Ecto neural progenitor cell (in vitro differentiated cells): ENCODE measurements around the gene ARHGEF28.

Experiments
- DNase-seq: peaks from one replicate; pipeline ENCODE4 v3.0.0-alpha.2; 2018; ENCODE audit warnings: low spot score

ARHGEF28 gene

DNA sequence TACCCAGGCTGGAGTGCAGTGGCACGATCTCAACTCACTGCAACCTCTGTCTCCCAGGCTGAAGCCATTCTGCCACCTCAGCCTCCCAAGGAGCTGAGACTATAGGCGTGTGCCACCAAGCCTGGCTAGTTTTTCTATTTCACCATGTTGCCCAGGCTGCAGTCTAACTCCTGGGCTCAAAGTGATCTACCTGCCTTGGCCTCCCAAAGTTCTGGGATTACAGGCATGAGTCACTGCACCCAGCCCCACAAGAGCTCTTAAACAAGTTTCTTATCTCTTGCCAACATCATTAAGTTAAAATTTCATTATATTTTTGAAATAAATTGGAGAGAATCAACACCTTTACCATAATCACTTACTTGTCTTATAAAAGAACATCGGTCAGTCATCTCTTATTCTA, 280.3 kb downstream of the ARHGEF28 start:
- DNase-seq, result no peak

DNA sequence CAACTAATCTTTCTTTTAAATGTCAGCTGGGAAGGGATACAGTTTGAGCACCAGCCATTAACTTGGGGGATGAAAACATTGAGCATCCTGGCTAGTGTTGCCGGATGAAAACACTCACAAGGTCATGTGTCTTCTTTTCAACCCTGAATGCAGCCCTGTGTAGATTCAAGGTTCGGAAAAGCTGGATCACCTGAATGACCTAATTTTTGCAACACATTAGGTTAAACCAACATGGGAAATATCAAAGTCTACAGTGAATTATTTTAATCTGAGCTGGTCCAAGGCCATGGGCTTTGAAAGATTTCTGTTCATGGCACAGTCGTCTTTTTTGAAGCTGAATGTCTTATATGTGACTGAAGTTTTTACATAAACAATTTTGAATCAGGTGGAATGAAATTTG, 281.2 kb downstream of the ARHGEF28 start:
- DNase-seq, result no peak

DNA sequence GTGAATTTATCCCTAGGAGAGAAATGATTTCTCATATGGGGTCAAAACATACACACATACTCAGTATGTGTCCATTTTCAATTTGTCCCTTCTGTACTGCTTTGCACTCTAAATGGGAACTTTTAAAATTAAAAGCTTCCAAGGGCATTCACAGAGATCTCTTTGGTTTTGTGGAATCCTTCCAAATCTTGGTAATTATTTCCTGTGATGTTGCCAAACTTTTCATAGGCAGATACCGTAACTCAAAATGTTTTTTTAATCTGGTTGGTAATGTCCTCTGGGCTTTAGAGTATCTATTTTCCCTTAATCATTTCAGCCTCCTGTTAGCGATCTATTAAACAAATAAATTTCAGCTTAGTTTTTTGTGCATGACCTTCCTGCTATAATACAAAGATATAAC, 282.4 kb downstream of the ARHGEF28 start:
- no peak for DNase-seq

DNA sequence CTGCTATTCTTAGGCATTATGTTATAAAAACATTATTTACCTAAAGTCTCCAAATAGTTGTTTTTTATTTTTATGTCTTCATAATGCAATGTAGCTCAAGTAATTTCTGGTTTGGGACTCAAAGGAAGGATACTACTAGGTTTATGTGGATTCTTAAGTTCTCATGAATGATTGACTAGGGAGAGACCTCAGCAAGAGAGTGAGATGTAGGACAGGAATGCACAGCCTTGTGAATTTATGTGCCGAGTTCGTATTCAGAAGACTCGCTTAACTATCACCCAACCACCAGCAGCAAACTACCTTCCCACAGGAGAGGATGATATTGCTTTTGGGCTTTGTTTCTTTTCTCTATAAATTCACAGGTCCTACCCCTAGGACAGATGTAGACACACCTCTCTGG, 282.9 kb downstream of the ARHGEF28 start:
- DNase-seq, result no peak

DNA sequence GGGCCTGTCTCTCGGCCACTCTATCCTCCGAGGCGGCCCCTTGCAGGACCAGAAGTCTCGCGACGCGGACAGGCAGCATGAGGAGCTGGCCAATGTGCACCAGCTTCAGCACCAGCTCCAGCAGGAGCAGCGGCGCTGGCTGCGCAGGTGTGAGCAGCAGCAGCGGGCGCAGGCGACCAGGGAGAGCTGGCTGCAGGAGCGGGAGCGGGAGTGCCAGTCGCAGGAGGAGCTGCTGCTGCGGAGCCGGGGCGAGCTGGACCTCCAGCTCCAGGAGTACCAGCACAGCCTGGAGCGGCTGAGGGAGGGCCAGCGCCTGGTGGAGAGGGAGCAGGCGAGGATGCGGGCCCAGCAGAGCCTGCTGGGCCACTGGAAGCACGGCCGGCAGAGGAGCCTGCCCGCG, 283.5 kb downstream of the ARHGEF28 start:
- DNase-seq, result no peak

DNA sequence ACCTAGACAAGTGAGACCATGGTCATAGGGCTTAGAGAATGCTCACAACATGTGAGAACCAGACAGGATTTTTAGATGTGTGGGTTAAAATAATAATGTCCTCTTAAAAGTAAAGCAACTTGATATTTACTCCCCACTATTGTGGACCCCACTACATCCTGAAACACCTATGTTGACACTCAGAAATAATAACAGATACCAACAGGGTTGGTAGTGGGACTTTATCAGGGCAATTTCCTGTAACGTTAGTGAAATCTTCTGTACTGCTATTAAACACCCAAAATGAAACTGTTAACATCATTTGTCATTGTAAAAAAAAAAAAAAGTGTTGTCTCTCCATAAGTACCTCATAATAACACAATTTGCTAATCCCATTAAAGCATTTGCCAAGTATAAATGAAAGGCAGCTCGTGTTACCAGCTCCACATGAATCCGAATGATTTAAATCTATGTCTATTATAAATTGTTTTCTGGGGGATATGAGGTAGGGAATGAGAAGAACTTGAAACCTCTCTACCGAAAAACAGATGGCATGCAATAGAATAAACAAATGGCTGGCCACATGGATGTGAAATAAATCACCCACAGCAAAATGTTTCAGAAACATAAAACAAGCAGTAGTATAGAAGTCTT, 285.9 kb downstream of the ARHGEF28 start:
- no peak for DNase-seq

DNA sequence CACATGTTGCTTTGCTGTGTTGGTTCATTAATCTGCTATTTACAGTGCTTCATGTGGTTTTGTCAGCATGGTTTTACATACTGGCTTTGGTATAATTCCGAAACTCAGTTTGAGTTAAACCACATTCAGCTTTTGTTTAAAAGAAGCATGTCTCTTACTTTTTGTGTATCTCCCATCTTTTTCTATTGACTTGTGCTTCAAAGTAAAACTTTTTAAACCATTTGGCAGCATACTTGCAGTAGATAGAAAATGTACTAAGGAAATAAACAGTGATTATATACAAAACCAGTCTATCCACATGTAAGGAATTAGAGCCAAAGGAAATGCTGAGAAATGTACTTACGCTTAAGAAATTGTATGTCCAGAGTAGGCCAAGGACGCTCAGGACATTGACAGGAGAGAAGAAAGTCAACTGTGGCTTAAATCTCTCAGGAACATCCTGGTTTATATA, 286.9 kb downstream of the ARHGEF28 start:
- no peak for DNase-seq

DNA sequence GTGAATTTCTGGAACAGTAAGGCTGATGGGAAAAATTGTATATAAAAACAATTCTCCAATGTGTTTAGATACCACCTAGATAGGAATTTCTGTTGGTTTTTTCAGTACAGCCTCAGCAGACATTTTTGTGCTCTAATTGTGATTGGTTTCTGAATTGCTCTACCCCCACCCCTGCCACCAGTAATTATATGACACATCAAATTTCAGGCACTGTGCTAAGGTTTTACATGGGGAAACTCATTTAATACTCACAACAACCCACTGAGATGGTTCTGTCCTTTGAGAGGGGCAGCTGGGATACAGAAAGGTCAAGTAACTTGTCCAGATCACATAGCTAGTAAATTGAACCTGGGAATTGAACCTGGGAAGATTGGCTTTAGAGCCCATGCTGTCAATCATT, 288.0 kb downstream of the ARHGEF28 start:
- no peak for DNase-seq

DNA sequence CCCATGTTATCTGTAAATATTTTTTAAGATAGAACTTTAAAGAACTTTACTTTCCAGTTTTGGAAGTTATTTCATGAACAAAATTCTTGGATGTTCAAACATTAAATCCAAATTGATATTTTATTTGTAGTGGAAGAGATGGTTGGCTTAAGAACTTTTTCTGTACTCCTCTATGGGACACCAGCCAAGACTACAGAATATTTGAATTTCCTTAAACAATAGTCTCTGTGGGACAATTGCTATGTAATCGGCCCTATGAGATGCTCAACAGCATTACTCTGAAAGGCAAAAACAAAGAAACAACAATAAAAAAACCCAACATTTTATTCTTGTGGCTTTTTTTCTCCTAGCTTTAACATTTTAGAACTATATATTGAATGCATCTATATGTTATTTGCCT, 289.3 kb downstream of the ARHGEF28 start:
- DNase-seq, result no peak

DNA sequence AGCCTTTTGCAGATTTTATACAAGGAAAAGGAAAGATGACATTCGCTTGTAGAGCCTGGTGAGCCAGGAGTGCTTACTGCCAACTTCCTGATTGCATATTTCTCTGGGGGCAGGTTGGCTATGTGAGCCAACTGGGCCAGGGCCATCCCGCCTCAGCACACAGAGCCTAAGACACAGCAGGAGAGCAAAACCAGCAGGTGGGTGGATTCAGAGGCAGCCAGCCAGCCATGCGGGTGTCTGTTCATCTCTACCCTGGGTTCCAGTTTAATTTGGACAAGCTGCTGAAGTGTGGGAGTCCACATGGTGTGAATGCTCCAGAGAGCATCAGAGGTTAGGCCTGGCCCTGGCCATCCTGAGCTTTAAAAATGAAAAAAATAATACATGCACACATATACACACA, 291.4 kb downstream of the ARHGEF28 start:
- no peak for DNase-seq

DNA sequence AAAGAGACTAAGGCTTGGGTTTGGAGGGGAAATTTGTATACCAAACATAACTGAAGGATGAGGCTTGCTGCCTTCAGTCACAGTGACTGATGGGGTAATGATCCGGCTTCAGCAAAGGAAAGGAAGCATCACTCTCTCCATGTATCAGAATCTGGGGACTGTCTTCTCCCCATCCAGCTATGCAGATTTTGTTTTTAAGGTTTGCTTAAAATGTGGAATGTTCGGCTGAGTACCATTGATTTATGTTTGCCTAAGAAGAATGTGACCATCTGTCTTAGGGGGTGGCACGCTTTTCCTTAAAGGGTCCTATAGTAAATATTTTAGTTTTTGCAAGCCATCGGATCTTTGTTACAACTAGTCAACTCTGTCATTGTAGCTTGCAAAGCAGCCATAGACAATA, 291.9 kb downstream of the ARHGEF28 start:
- DNase-seq, result no peak

DNA sequence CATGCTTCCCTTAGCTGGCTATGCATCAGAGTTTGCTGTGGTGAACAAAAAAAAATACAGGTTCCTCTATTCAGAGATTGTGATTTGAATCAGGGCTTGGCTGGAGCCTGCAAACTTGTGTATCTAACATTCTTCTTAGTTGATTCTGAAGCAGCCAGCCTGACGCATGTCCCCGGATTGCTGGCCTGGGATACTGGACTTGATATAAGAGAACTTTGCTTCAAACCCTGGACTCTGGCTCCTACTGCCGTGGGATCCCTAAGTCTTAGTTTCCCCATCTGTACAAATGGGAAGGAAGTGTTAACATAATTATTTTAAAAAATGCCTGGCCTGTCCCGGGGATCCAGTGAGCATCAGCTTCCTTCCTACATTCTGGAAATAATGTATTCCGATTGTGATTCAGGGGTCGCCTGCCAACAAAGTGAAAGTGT, 292.8 kb downstream of the ARHGEF28 start:
- no peak for DNase-seq

DNA sequence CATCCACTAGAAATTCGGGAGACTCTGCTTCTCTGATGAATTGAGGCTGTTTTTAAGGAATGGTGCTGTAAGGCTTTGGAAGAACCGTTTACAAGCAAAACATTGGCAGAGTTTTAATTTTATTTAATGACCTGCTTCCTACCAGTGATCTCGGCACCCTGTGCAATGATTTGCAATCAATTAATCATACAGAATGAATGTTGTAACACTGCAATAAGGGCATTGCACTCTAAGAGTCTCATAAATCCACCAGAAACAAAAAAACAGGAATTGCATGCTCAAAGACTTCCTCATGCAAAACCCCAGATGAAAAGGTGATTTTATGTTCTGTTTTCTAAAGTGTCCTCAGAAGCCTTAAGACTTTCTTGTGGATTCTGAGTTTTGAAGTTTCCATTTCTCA, 295.7 kb downstream of the ARHGEF28 start:
- no peak for DNase-seq

DNA sequence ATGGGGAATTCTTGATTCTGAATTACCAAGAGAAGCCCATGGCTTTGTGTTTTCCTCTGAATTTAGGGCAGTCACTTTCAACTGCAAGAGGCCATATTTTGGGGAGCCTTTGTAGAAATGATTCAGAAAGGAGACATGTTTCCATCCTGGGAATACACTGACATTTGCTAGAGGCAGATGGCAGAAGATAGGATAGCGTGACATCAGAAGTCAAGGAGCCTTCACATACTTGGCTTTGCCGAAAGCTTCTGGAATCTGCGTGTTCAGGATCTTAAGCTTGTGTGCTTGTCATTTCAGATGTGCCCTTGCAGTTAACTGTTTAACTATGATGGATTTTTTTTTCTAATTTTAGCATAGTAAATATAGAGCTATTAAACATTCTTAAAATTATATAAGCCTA, 296.2 kb downstream of the ARHGEF28 start:
- no peak for DNase-seq

DNA sequence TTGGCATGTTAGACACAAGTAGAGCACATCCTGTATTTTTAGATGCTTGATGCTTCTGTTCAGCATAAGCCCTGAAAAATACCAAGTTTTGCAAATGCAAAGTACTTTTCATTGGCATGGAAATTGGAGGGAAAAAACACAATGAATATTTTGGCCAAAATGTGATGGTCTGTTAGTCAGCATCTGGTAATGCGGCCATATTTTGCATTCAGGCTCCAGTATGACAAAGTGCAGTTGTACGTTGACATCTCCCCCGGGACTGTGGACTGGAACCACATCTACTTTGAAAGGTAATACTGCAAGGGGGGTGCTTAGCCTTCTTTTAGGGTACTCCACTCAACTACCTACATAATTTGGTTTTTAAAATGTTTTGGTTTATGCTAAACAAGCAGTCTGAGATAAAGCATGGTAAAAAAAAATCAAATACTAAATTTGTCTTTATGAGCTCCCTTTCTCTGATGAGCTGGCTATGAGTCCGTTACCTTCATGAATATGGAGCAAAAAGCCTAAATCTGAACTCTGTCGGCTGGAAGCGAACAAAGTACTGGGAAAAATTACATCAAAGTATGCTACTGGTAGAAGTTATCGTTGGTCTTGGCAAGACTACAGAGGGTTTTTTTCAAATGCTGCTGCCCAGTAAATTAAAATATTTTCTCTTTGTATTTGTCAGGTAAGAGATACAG, 297.0 kb downstream of the ARHGEF28 start:
- no peak for DNase-seq

DNA sequence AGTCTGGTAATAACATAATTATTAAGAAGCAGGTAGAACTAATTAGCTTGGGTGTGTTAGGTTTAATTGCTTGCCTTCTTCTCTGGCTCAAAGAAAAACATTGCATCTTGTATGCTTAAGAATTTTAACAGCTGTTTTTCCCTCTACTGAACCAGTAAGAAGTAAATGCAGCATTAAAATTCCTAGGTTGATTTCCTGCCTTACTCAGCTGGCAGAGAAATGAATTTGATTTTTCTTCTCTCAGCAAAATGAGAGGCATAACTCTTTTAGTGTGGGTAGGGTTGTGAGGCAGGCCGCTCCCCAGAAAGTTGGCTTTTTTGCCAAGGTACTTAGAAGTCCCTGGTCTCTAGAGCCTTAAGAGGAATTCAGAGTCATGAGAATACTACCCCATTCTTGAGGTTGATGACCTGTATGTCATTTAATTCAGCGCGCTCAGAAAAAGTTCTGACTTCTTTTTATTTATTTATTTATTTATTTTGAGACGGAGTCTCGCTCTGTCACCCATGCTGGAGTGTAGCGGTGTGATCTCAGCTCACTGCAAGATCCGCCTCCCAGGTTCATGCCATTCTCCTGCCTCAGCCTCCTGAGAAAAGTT, 302.6 kb downstream of the ARHGEF28 start:
- no peak for DNase-seq

DNA sequence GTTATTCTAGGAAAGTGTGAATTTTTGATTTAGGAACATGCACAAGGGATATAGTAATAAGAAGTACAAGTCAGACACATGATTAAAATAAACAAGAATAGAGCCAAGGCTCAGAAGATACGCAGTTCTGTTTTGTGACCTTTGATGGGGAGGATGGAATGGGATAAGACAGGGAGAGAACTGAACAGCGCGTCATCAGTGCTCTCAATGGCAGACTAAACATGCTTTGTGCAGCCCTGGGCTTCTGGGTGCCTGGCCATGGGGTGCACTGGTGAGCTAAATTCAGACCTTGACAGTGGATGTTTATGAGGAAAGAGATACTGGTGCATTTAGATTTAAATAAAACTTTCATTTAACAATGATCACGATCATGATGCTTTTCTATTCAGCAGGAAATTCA, 309.7 kb downstream of the ARHGEF28 start:
- DNase-seq, result no peak

DNA sequence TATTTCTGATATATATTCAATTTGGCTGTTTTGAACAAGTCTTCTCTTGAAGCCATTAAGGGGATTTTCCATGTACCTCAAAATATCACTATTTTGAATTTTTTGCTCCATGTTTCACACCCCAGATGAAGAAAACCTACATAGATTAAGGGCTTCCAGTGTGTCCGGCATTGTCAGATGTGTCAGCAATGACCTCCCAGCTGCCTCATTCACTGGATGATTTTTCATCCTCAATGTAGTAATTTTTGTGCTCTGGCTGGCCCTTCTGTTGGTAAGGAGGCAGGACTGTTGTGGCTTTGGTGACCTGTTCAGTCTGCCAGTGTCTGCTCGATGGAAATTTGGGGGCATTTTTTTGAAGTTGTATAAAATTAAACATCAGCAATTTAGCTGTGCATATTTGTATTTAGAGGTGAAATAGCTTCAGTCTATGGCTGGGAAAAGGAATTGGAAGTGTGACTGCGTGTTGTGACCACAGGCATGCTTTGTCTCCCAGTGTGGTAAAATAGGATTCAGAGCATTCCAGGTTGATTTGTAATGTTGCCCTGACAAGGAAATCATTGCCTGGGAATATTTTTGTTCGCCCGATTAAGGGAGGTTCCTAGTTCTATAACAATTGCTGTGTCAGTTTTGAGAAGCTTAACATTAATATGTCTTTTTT, 312.4 kb downstream of the ARHGEF28 start:
- DNase-seq, result no peak

DNA sequence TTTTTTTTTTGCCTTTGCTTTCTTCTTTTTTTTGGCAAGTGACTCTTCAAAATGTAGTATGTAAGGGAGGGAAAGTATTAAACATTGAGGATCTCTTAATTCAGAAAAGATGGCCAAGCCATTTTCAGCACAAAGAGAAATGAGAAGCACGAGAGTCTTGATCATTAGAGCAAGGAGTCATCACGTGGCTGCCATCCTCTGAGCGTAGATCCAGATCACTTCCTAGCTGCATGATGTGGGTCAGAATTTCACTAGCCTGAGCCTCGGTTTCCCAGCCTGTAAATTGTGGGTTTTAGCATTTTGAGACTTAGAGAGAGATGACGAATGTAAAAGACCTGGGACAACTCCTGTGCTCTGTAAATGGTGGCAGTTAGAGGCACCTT, 312.9 kb downstream of the ARHGEF28 start:
- DNase-seq, result no peak

DNA sequence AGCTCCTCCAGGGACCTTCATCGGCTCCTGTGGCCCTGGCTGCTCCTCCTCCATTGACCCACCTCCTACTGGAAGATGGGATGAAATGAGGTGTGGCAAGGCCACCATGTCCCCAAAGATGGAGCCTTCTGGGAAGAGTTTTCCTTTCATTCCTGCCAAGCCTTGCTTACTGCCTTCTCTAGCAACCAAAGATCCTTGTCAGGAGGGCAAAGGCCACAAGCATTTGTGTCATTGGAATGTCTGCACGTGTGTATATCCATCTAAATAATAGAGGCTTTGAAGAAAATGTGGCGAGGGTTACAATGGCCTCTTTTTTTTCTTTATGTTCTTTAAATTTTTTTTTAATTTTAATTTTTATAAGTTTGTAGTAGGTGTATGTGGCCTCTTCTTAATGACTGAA, 313.6 kb downstream of the ARHGEF28 start:
- DNase-seq, result no peak

DNA sequence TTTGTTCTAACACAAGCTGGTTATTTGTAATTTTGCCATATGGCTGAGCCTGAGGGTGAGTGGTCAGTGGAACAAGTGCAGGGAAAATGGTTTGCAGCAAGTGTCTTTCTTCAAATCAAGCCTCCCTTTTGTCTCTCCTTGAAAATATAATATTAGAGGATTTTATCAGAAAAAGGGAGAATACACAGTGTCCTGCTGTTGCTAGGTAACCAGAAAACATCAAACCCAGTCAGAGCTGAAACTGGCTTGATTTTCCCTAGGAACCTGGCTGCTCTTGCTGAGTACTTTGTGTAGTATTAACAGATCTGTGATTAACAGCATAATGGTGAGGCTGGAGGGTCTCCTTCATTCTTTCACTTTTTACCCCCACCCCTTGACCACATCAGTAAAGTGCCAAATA, 314.0 kb downstream of the ARHGEF28 start:
- DNase-seq, result no peak

DNA sequence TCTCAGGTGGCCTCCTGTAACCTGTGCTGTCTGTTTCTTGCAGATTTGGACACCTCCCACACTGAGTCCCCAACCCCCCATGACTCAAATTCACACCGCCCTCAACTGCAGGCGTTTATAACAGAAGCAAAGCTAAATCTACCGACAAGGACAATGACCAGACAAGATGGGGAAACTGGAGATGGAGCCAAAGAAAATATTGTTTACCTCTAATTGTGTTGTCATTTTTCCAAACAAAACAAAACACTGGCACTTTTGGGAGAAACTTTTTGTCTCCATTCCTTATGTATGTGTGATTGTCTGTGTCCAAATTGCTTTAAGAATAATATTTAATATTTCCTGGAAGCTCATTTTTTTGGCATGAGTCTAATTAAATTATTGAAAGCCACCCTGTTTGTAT, 314.8 kb downstream of the ARHGEF28 start:
- DNase-seq, result no peak

DNA sequence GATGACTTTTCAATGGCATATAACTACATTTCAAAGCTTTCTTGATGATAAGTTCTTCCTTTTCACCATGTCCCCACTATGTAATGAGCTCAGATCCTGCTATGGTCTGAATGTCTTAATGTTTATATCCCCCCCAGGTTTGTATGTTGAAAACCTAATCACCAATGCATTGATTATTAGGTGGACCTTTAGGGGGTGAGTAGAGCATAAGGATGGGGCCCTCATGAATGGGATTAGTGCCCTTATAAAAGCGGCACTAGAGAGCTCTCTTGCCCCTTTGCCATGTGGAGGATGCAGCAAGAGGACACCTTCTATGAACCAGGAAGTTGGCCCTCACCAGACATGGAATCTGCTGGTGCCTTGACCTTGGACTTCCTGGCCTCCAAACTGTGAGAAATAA, 316.8 kb downstream of the ARHGEF28 start:
- DNase-seq, result no peak
